GM21825 (cell line): ENCODE data around the gene C16orf87.

Experiments used
- ATAC-seq: cut with Tn5 transposase; IDR thresholded peaks from one replicate; pipeline ENCODE4 v1.9.1; 2021; ENCODE audit warnings: mild to moderate bottlenecking, moderate library complexity; ENCODE audit not compliant: unreplicated experiment

Gene C16orf87

DNA sequence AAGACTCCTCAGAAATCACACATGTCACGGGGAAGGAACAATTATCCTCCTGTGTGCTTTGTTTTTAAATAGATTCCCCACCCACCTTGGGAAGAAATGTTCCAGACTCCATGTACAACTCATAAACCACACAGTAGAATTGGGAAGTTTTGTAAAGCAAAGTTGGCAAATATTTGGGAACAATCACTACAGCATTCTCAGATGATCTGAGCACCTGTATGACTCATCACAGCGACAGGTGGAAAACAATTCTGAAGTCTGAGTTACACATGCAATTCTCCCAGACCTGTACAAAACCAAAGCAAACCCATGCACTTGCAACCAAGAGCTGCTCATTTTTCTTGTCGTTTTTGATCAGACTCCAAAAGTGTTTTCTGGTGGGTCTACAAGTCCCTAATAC lies 68.4 kb downstream of the C16orf87 start:
- no peak for ATAC-seq

DNA sequence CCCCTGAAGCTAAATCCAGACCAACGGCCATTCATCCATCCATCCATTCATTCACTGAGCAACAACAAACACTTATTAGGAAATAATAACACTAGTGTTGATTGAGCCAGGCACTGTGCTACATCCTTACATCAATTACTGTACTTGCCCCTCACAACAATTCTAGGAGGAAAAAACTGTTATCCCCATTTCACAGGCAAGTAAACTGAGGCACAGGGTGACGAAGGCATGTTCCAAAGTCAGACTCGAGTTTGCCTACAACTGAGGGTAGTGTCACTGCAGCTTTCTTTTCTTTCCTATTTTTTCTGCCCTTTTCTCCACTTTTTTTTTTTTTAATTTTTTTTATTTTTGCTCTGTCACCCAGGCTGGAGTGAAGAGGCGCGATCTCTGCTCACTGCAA lies 71.7 kb downstream of the C16orf87 start:
- ATAC-seq: no peak

DNA sequence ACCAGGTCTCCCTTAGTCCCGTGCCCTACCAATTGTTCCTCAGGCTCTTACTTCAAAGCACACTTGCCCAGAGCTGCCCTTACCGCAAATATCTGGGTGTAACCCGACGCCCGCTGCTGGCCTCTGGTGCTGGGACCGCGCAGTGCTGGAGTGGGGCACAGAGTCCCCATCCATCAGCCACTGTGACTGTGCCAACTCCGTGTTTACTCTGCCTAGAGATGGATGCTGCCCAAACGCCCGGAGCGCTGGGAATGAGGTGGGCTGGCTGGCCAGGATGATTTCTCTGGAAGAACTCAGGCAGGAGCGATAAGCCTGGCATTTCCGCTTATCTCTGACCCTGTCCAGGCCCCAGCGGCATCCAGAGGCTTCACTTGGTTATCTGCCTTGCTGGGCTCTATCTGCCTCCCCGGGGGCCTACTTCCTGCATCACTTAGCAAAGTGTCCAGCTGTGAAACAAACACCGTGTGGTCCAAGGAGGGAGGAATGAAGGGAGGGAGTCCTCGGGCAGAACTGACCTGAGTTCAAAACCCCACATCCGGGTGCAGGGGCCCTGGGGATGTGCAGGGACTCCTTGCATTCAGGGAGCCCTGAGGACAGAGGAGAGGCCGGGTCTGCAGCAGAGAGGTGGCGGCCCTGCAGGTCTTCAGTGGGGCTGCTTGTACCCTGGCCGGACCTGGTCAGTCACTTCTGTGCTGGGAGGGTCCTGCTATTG lies 73.5 kb downstream of the C16orf87 start:
- no peak for ATAC-seq

DNA sequence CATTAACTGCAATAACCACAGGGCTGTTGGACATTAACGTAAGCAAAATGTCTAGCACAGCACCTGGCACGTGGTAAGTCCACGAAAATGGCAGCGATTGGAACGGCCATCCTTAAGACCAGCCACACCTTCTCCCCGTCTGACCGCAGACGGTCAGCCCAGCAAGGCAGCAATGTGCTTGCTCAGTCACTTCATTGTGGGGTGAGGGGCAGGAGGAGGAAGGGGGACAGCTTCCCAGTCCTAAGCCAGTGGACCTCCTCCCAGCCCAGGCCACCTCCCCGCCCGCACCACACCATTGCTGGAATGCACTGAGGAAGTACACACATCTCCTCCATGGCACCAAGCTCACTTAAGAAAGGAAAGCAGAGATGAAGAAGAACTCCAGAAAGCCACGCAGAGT lies 74.2 kb downstream of the C16orf87 start:
- no peak for ATAC-seq

DNA sequence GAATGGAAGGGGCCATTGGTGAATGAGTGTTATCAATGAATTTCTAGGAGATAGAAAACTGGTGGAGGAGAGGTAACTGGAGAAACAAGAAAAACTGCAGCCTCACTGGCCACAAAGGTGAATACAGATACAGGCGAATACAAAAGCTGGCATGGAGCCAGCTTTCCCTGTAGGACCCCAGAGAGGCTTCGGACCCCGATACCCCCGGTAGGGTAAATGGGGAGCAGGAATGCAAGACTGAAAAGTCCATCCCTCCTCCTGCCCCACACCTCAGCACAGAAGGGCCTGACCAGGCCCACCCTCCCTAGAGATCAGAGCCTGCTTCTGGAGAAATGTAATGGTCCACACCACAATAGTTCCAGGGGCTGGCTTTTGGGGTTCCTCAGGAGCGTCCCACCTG lies 78.0 kb downstream of the C16orf87 start:
- ATAC-seq: no peak

DNA sequence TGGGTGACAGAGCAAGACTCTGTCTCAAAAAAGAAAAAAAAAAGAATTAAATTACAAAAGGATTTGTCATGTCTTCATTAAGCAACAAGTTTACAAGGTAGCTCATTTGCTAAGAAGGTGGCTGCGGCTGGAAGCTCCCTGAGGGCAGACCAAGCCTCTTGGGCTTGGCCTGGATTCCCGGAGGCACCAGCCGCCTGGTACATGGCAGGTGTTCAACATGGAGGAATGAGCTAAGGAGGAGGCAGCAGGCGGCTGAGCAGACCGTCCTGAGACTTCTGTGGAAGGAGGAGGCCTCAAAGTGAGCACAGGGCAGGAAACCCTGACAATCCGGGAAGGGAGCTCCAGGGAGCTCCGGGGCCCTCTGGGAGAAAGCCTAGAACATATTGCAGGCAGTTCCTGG lies 79.6 kb downstream of the C16orf87 start:
- no peak for ATAC-seq

DNA sequence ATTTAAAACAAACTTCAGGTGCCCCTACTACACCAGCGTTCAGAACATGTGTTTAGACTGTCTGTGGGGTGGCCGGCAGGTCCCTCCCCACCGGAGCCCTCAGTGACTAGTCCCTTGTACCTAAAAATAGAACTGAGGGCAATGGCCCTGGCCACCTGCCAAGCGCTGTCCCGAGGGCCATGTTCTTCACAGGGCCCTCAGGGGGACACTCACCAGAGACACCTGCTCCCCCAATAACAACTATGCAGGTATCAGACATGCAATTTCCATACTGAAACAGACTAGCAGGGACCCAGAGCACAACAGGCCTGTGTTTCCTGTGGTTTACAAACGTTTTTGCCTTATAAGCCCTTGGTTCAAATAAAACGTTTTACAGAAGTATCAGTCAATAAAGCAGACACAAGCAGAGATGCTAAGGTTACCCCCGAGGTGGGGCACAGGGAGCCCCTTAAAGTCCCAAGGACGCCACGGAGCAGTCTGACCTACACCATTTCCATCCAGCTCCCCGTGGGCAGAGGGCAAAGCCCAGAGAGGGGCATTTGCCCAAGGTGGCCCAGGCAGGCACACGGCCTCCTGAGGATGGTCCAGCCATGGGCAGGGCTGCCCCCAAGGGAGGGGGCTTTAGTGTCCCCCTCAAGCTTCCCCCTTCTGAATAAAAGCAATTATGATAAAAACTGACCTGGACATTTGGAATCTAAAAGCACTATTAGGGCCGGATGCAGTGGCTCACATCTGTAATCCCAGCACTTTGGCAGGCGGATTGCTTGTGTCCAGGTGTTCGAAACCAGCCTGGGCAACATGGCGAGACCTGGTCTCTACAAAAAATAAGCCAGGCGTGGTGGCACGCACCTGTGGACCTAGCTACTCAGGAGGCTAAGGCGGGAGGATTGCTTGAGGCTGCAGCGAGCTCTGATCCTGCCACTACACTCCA lies 81.9 kb downstream of the C16orf87 start:
- ATAC-seq: peak; percentile 77

DNA sequence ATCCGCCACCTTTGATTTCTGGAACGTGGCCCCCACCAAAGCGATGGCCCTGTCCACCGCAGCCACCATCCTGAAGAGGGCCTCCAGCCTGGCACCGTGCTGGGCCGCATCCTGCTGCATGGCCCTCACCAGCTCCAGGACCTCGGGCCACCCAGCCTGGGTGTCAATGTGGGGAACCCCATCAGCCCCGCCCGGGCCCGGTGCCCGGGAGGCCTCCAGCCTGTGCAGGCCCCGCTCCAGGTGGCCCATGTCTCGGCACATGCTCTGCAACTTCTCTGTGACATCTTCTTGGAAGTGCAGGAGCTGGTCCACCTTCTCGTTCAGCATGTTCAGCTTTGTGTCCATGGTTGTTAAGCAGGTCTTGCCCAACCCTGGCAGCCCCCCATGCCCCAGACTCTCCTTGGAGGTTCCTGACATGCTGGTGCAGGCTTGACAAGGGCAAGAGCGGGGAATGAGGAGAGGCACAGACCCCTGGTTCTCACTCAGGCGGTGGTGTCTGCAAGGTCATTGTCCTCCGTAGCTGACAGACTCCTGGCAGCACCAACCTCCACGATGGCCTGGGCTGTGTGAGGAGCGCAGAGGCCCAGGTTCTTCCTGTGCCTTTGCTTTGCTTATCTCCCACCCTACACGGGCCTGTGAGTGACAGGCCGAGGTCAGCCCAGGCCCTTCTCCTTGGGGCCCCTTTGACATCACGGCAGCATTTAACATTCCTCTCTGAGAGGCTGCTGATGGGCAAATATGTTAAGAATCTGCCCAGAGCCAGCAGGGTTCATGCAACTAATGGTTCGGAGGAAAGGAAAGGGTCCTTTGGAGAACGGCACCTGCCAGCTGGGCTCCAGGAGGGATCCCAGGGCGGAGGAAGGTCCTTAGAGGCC lies 83.0 kb downstream of the C16orf87 start, which contains the start of gene MYLK3:
TSS of gene MYLK3 (minus strand) at position 568 of the 875 bp plus-strand sequence. CDS start at position 417, 151 bp downstream.
- no peak for ATAC-seq

DNA sequence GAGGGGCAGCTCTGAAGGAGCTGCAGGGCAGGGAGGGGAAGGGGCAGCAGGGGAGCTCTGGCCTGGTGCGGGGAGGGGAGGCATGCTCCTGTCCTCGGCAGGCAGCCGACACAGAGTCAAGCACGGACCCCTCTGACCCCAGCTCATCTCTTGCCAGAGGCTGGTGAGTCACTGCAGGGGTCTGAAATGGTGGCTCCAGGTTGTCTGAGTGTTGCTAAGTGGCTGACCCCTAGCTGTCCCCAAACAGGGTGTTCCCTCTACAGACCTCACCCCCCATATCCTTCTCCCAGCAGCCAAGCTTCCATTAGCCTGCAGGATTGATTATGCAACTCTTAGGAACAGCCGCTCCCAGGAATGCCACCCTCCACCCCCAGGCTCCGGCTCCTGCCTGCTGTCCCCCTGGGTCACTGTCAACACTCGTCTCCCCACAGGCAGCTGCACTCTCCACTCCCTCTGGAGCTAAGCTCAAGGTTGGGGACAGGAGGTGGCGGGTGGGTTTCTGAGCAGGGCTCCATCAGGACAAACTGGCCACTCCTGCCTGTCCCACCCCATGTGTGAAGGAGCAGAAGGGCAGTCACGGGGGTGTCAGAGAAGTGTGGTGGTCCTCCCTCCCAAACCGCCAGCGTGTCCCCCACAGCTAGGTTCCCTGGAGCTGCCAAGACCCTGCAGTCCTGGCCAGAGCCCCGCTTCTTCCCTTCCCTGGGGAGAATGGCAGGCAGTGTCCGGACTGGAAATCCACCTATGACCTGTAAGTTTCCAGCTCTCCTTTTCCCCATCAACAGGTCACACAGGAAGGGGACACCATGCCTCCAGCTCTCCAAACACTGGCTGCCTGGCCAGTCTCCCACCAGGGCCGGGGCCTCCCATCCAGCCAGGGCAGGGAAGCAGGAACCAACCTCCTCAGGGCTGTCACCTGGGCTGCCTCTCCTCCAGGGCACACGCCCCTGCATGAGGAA lies 83.9 kb downstream of the C16orf87 start:
- ATAC-seq: no peak
